Measurements from ENCODE around the gene GNG12. TPM values are rescaled to one million over a fixed set of nuclear protein-coding genes. Genes with fewer than 3 reads are reported as not detected.

The GNG12 gene
- total and polyA plus RNA-seq, 9 of the 15 experiments (the other 6 are each of a cell fraction or from before 2014, with no cell fraction given) = 2.6 to 6.0 (median 4.1) TPM

DNA sequence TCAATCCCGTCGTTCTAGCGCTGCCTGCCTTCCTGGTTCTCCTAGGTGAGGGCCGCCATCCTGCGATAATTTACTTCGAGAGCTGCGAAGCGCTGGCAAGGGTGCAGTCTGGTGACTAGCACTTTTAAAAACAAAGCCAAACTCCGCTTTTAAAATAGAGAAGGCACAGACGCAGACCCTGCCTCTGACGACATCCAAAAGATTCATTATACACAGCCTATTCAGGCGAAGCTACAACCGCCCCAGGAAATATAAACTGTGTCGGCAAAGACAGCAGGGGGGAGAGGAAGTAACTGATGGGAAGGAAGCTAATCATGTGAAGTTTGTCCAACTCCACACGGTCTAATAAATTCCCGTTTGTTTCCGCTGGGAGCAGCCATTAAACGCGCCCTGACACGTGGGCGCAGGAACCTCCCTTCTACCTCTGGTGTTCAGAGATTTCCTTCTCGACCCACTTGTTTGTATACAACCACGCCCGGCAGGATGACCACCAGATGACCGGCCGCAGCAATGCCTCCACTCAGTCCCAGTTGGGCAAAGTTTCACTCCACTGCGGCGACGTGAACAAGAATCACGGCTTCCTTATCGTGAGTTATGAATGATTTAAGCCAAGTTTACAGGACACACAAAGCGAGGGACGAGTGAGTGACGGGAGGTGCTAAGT lies 1.3 kb downstream of the GNG12 start (continued):
- TF ChIP-seq, protein P1, sequence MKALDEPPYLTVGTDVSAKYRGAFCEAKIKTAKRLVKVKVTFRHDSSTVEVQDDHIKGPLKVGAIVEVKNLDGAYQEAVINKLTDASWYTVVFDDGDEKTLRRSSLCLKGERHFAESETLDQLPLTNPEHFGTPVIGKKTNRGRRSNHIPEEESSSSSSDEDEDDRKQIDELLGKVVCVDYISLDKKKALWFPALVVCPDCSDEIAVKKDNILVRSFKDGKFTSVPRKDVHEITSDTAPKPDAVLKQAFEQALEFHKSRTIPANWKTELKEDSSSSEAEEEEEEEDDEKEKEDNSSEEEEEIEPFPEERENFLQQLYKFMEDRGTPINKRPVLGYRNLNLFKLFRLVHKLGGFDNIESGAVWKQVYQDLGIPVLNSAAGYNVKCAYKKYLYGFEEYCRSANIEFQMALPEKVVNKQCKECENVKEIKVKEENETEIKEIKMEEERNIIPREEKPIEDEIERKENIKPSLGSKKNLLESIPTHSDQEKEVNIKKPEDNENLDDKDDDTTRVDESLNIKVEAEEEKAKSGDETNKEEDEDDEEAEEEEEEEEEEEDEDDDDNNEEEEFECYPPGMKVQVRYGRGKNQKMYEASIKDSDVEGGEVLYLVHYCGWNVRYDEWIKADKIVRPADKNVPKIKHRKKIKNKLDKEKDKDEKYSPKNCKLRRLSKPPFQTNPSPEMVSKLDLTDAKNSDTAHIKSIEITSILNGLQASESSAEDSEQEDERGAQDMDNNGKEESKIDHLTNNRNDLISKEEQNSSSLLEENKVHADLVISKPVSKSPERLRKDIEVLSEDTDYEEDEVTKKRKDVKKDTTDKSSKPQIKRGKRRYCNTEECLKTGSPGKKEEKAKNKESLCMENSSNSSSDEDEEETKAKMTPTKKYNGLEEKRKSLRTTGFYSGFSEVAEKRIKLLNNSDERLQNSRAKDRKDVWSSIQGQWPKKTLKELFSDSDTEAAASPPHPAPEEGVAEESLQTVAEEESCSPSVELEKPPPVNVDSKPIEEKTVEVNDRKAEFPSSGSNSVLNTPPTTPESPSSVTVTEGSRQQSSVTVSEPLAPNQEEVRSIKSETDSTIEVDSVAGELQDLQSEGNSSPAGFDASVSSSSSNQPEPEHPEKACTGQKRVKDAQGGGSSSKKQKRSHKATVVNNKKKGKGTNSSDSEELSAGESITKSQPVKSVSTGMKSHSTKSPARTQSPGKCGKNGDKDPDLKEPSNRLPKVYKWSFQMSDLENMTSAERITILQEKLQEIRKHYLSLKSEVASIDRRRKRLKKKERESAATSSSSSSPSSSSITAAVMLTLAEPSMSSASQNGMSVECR (CRISPR knock-in tag; IDR thresholded peaks at IDR 0.05) = 0 out of 2 replicates have a peak, but pooled peaks have one; percentile 20
- TF ChIP-seq RHOXF2B (CRISPR knock-in tag; conservative IDR thresholded peaks at IDR 0.05) (no peak), STAG1 (CRISPR knock-in tag; IDR thresholded peaks at IDR 0.05; ENCODE audit: borderline replicate concordance) (0 out of 2 replicates have a peak, but pooled peaks have one; percentile 15), NRF1 (conservative IDR thresholded peaks at IDR 0.05 in 1 of 2, IDR thresholded peaks at IDR 0.05 in 1 of 2) (no peak), ZNF280A (IDR thresholded peaks at IDR 0.05; ENCODE audit: low read depth, partially characterized antibody) (no peak), TARDBP (IDR thresholded peaks at IDR 0.05) (no peak), BRCA1 (IDR thresholded peaks at IDR 0.05) (no peak), BRCA1 (CRISPR knock-in tag; IDR thresholded peaks at IDR 0.05) (no peak), SIN3A (IDR thresholded peaks at IDR 0.05; ENCODE audit: borderline replicate concordance in 2 of 2, control insufficient read depth in 1 of 2, low read depth in 2 of 2, low read length in 2 of 2) (no peak), YY1 (IDR thresholded peaks at IDR 0.05; ENCODE audit: borderline replicate concordance in 1 of 3, control insufficient read depth in 1 of 3, extremely low read depth in 1 of 3, insufficient read depth in 3 of 3, insufficient read length in 1 of 3, insufficient replicate concordance in 2 of 3, low read depth in 1 of 3, low read length in 2 of 3) (peak in 2 of 3 experiments; percentile 17 to 79), MYC (IDR thresholded peaks at IDR 0.05; ENCODE audit: low read depth, low read length) (peak; percentile 37; the same call in 1 of the 2 replicates), MYC (CRISPR knock-in tag; IDR thresholded peaks at IDR 0.05; ENCODE audit: borderline replicate concordance, low read depth) (no peak), PRMT5 (CRISPR knock-in tag; IDR thresholded peaks at IDR 0.05) (no peak), ZBTB2 (IDR thresholded peaks at IDR 0.05) (no peak), ZFP1 (CRISPR knock-in tag; IDR thresholded peaks at IDR 0.05) (no peak), GTF2A2 (tag; IDR thresholded peaks at IDR 0.05) (no peak), NFXL1 (CRISPR knock-in tag; IDR thresholded peaks at IDR 0.05) (no peak), ZFP36 (IDR thresholded peaks at IDR 0.05; ENCODE audit: low read depth, low read length, partially characterized antibody) (peak; percentile 31)
- TF ChIP-seq, protein P2, sequence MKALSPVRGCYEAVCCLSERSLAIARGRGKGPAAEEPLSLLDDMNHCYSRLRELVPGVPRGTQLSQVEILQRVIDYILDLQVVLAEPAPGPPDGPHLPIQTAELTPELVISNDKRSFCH (CRISPR knock-in tag; IDR thresholded peaks at IDR 0.05) = no peak
- TF ChIP-seq, protein P2 (tag; IDR thresholded peaks at IDR 0.05) = 0 out of 2 replicates have a peak, but pooled peaks have one; percentile 31

Data from K562 (cell line).